ENCODE measurements around the gene SRRM5.

GRCh38 chr19:43638995-43639518, 27.2 kb downstream of the SRRM5 start:
- TF ChIP-seq POLR2A (IDR thresholded peaks at IDR 0.05; ENCODE audit: extremely low read depth, insufficient read length) (no peak), CTCF (IDR thresholded peaks at IDR 0.05; ENCODE audit: low read depth, low read length) (no peak), MAX (IDR thresholded peaks at IDR 0.05; ENCODE audit: low read depth, low read length) (no peak)

Data from NB4 (cell line).